ENCODE measurements around the gene ESD. TPM values are rescaled to one million over a fixed set of nuclear protein-coding genes. Genes with fewer than 3 reads are reported as not detected.

Gene ESD
- total RNA-seq, 1 donor from 2014 or later = 118 TPM

GRCh38 chr13:46795321-46795720 is 1.6 kb downstream of the ESD start:
- Mint-ChIP-seq H3K36me3 (ENCODE audit: low read depth) (peaks cover 7% of the 10 kb centered on the region), H3K4me3 (peak overlapping the region; percentile 86), H3K27me3 (ENCODE audit: low read depth) (no peaks in the 10 kb centered on the region), H3K4me1 (peaks cover 39% of the 10 kb centered on the region), H3K9me3 (no peaks in the 10 kb centered on the region), H3K27ac (ENCODE audit: unreplicated experiment) (no peak overlapping the region)
- no peak for DNase-seq (ENCODE audit: low read depth, low spot score)
- TF ChIP-seq CTCF (conservative IDR thresholded peaks at IDR 0.05) = no peak

GRCh38 chr13:46783504-46783903 is 13.5 kb downstream of the ESD start:
- Mint-ChIP-seq H3K27me3 (ENCODE audit: low read depth) (no peaks in the 10 kb centered on the region), H3K9me3 (no peaks in the 10 kb centered on the region), H3K4me1 (no peaks in the 10 kb centered on the region), H3K27ac (ENCODE audit: unreplicated experiment) (no peak overlapping the region), H3K36me3 (ENCODE audit: low read depth) (peaks cover 5% of the 10 kb centered on the region), H3K4me3 (no peak overlapping the region)
- DNase-seq (ENCODE audit: low read depth, low spot score) = no peak
- no peak for TF ChIP-seq CTCF (conservative IDR thresholded peaks at IDR 0.05)

- no peak overlapping the region for H3K4me3 Mint-ChIP-seq
- no peaks in the 10 kb centered on the region for H3K4me1 Mint-ChIP-seq
- H3K9me3 Mint-ChIP-seq = no peaks in the 10 kb centered on the region
- no peak overlapping the region for H3K27ac Mint-ChIP-seq (ENCODE audit: unreplicated experiment)
- H3K36me3 Mint-ChIP-seq (ENCODE audit: low read depth) = peaks cover 3% of the 10 kb centered on the region
- no peaks in the 10 kb centered on the region for H3K27me3 Mint-ChIP-seq (ENCODE audit: low read depth)
- DNase-seq (ENCODE audit: low read depth, low spot score) = no peak
- TF ChIP-seq CTCF (conservative IDR thresholded peaks at IDR 0.05) = no peak
Observed at GRCh38 chr13:46782691-46783090, 14.3 kb downstream of the ESD start.

GRCh38 chr13:46782066-46782465 is 14.9 kb downstream of the ESD start:
- Mint-ChIP-seq H3K36me3 (ENCODE audit: low read depth) (peaks cover 3% of the 10 kb centered on the region), H3K9me3 (no peaks in the 10 kb centered on the region), H3K27me3 (ENCODE audit: low read depth) (no peaks in the 10 kb centered on the region), H3K4me1 (no peaks in the 10 kb centered on the region), H3K27ac (ENCODE audit: unreplicated experiment) (no peak overlapping the region), H3K4me3 (no peak overlapping the region)
- TF ChIP-seq CTCF (conservative IDR thresholded peaks at IDR 0.05) = no peak
- DNase-seq (ENCODE audit: low read depth, low spot score) = no peak

GRCh38 chr13:46778890-46779289 is 18.1 kb downstream of the ESD start:
- Mint-ChIP-seq H3K4me3 (no peak overlapping the region), H3K36me3 (ENCODE audit: low read depth) (peaks cover 5% of the 10 kb centered on the region)

More at GRCh38 chr13:46778890-46779289, 18.1 kb downstream of the ESD start:
- no peak for DNase-seq (ENCODE audit: low read depth, low spot score)
- TF ChIP-seq CTCF (conservative IDR thresholded peaks at IDR 0.05) = no peak
- no peak overlapping the region for H3K27ac Mint-ChIP-seq (ENCODE audit: unreplicated experiment)
- no peaks in the 10 kb centered on the region for H3K27me3 Mint-ChIP-seq (ENCODE audit: low read depth)
- H3K9me3 Mint-ChIP-seq = no peaks in the 10 kb centered on the region
- no peaks in the 10 kb centered on the region for H3K4me1 Mint-ChIP-seq
